ENCODE data around the gene ARHGAP22. TPM values are rescaled to one million over a fixed set of nuclear protein-coding genes. Genes with fewer than 3 reads are reported as not detected.

Gene ARHGAP22
- total RNA-seq, 1 donor from 2014 or later, result not detected

DNA sequence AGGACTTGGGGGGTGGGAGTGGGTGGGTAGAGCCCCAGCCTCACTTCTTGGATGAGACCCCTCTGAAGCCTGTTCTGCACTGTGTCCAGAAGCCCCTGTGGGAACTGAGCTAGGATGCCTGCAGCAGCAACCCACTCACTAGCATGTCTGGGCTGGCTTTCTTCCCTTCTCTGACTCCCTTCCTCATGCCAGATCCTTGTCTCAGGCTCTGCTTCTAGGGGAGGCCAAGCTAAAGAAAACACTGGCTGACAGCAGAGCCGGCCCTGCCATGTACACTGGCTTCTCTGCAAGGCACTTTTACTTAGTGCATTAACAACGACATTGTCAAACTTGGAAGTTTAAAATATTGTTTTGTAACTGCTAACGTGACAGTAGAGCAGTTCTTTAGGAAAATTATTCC lies 50.2 kb downstream of the ARHGAP22 start:
- intact Hi-C loops (cut with micrococcal nuclease), result no loop called here

DNA sequence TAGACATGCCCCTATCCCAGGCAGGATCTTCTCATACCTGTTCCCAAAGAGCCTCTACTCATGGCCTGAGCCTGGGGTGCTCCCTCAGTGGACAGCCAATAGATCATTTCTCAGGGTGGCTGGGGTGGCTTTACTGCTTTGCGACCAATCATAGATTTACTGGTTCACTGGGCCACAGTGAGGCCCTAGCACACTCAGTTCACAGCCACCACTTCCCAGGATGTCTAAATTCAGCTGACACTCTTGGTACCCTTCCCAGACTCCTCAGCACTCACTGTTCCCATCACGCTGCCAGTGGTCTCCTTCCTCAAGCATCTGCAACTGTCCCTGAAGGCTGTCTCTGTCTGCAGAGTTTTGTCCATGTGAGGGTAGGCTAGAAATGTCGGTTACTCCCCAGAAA lies 50.6 kb downstream of the ARHGAP22 start:
- intact Hi-C loops (cut with micrococcal nuclease), result no loop called here

DNA sequence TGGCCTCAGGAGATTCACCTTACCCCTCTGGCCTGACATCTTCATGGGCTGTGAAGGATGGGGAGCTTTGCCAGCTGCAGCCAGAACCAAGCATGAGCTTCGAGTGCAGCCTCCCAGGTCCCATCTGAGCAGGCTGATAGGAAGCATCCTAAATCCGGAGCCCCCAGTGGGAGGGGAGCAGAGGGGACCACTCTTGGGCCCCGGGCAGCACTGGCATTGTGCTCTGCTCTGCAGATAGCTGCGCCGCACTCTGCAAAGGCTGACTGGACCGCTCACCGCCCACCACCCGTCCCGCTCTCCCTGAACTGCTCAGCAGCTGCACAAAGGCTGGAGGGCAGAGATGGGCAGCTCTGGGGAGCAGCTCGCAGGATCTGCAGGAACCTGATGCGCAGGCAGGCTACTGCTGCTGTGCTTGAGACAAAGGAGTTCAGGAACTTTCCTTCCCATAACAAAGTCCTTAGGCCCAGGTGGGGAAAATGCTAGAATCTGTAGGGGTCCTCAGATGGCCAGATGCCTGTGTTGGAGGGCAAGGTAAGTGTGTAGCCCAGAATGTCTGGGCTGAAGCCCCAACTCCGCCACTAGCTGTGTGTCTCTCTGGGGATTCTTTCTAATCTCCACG lies 51.8 kb downstream of the ARHGAP22 start:
- intact Hi-C loops (cut with micrococcal nuclease), result no loop called here

DNA sequence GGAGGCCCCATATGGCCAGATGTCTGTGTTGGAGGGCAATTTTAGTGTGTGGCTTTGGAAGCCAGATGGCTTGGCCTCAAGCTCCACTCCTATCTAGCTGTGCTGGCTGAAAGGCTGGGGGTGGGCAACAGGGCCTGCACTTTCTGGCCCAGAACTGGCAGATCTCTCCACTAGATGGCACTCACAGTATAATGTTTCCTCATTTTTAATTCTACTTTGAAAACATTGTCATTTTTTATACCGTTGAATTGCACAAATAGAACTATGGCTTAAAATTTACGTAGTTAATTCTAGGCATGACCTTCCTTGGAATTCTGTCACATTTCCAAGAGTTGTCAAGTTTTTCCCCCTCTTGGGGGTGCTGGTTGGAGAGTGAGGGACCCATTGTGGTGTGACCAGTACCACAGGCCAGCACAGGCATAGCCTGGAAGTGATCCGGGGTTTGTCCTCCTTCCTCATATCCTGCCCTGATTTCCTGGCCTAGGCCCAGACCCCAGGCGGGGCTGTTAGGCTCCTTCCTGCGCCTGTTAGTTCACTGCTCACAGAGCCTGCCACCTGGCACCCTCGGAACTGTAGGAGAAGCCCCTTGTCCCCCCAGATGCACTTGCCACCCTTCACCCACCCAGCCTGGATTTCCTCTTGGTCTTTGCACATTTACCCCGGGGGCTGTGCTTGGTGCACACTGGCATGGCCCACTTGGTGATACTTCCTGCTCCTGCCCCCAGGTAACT lies 52.8 kb downstream of the ARHGAP22 start:
- intact Hi-C loops (cut with micrococcal nuclease), result loop anchor here (1.0 kb wide), 1 partner anchor 106 kb away; no protein-coding TSS in a partner anchor

DNA sequence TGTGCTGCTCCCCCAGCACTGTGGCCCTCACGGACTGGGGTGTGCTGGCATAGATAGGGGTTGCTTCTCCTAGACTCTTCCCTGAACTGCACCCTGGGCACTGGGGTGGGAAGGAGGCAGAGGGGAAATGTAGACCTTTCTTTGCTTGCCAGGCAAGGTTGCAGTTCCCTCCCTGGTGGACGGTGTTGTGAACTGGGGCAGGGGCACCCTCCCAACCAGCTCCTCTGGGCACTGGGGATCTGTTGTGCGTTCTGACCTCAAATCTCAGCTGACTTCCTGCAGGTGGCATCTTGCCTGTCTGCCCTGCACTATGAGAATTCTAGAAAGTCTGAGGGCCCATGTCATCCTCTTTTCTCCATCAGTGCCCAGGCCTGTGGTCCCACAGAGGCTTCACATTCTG lies 53.9 kb downstream of the ARHGAP22 start:
- intact Hi-C loops (cut with micrococcal nuclease), result loop anchor here (1.0 kb wide), 1 partner anchor 107 kb away; no protein-coding TSS in a partner anchor

DNA sequence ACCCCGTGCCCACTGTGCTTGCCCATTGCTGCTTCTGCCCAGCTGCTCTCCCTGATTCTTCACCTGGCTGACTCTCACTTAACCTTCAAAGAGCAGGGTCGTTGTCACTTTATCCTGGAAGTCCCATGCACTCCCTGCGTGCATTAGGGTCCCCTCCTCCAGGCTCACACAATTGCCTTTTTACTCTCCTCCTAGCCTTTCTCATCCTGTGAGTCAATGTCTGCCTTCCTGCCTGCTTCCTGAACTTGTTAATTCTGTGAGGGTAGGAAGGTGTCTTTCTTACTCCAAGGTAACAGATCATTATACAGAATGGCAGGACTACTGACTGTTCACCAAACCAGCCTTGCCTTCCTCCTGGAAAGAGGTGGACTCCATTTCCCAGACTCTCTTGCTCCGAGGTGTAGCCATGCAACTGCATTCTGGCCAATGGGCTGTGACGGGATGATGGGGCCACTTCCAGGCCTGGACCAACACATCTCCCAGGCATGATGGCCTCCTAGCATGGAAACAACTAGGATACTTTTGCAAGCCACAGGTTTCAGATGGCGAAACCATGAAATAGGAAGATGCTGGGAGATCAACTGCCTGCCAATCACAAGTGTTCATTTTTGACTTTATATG lies 54.7 kb downstream of the ARHGAP22 start:
- intact Hi-C loops (cut with micrococcal nuclease), result no loop called here

DNA sequence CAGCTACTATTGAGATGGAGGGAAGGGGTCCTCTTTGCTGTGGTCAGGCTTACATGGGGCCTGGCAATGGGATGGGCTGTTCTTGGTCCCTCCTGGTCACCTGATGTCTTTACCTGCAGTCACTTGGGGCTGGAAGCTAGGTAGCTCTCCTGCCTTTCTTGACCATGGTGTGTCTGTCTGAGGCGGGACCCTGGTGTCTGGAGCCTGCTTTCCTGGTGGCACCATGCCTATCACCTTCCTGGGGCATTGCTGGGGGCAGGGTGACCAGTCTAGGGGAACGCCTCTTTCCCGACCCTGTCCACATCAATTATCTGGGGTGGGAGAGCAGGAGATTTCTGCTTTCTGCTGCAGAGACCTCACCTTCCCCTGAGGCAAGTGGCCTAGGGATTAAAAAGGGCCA lies 55.6 kb downstream of the ARHGAP22 start:
- intact Hi-C loops (cut with micrococcal nuclease), result no loop called here

DNA sequence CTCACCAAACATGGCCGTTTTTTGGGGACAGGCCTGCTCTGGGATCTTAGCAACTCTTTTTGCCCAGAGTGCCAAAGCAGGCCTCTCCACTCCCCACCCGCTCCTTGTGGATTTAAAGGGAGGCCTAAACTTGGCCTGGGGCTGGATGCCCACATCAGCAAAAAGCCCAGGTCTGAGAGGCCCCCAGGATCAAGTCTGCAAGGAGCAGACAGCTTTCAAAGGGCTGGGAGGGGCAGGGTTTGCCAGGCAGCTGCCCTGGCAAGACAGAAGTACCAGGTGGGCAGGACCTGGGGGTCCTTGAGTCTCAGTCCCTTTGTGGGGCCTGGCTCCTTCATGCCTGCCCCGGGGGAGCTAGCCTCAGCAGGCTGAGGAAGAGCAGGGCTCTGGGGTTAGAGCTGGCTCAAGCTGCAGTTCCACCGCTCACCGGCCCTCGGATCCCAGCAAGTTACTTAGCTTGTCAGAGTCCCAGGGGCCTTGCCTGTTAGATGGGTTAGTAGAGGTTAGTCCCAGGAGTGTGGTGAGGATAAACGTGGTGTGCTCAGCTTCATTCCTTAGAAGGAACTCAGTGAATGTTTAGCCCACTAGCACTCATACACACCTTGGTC lies 56.2 kb downstream of the ARHGAP22 start:
- intact Hi-C loops (cut with micrococcal nuclease), result no loop called here

DNA sequence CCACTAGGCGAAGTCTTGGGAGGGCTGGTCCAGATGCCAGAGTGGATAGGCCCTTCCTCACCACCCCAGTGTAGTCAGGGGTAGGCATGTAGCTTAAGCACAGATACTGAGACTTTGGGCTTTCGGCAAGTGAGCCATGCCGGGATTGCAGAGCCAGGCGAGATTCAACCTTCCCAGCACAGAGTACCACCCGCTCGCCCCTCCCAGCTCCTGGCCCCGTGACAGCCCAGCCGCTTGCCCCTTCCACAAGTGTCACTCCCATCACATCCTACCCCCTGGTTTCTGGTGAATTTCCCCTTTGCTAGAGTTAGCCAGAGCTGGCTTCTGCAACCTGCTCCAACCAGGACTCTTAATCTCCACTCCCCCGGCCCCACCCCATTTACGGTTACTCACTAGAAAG lies 56.9 kb downstream of the ARHGAP22 start:
- intact Hi-C loops (cut with micrococcal nuclease), result no loop called here

DNA sequence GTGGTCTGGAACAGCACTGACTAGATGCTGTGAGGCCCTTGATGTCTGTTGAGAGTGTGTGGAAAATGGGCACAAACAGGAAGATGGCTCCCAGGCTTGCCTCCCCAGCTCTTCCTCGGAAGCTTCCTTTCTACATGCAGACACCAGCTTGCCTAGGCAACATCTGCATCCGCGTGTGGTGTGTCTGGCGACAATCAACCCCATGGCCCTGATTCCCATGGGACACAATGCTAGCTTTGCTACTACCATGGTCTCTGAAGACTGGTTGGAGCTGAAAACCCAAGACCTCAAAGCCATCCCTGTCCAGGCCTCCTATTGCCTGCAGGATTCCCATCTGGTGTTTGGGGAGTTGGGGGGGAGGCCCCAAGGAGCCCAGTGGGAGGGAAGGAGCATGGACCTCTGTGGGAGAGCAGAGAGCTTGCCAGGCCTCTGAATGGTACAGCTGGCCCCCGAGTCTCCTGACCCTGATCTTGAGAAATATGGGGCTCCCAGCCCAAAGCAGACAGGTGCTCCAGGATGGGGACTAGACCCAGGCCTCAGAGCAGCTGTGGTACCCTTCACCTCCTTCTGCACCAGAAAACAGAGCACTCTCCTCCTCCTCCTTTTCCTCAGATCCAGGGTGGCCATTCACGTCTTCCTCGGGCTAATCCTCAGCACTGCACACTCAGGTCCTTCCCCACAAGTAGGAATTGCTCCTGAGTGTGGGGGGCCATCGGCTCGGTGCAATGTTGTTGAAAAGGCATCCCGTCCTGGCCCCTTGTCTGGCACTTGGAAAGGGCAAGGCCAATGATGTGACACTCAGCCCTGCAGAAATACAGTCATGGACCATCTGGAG lies 57.6 kb downstream of the ARHGAP22 start:
- intact Hi-C loops (cut with micrococcal nuclease), result no loop called here

DNA sequence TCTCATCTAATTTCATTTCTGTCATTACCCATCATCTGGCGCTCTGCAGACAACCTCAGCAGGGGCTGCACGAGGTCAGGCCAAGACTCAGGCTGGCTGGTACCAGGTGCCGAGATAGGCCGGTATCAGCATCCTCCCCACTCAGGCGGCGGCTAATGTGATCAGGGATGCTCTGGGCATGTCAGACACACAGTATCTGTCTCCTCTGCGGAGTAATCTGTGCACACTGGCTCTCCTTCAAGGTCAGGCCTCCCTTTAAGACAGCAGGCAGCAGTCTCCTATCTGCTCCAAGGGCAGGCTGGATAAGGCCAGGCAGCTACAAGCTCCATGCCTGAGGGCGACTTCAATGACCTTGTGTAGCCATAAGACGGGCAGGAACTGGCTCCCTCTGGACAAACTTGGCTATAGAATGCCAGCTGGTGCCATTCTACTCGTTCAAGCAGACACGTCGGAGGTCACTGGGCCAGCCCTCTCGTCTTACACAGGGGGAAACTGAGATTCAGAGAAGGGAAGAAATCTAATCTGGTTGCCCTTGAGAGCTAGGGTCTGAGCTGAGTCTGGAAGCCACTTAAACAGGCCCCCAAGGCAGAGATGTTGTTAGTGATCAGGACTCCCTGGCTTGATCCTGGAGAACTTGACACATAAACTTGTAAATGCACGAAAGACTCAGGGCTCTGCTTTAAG lies 59.3 kb downstream of the ARHGAP22 start:
- intact Hi-C loops (cut with micrococcal nuclease), result no loop called here

DNA sequence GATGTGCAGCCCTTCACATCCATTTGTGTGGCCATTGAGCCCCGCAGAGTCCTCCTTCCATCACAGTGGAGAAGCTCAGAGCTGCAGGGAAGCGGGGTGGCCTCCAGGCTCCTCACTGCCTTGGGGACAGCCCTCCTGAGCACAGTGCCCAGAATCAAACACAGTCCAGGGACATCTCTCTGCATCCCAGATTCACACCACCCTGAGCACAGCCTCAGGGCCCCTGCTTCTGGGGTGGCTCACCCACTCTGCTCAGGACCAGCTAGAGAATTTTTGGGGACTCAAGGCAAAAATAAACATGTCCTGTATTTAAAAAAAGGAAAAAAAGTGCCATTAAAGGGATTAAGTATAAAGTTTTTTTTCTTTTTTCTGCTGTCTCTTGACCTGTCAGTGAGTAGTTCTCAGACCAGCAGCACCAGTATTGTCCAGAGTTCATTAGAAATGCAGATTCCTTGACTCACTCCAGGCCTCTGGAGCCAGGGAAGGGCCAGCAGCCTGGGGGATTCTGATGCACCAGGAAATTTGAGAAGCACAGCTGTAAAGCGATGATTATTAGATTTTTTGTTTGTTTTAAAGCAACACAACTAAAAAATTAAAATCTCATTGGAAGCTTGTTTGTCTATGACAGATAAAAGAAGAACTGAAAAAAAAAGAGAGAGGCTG lies 61.6 kb downstream of the ARHGAP22 start:
- intact Hi-C loops (cut with micrococcal nuclease), result no loop called here

DNA sequence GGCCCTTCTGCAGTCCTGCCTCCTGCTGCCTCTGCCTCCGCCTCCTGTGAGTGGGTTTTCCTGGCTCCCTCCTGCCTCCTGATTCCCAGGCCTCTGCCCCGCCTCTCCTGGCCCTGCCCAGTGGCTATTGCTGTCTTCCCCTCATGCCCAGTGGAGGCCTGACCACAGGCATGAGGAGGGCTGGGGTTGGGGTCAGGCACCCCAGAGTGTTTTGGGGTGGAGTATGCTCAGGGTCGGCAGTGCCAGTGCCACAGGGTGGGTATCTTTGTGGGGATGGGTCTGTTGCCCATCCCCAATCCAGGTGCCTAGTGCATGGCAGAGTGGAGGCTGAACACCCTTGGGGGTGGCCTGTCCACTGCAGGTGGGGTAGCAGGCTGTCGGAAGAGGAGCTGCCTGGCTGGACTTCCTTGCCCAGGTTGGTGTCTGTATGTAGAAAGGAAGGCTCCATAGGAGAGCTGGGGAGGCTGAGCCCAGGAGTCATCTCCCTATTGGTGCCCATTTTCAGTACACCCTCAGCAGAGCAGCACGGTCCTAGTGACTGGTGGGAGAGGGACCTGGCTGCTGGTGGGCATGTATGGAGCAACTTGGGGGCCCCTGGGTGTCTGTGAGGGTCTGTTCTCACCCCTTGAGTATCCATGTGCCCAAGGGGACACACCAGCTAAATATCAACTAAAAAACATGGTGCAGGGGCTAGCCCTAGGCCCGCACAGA lies 62.2 kb downstream of the ARHGAP22 start:
- intact Hi-C loops (cut with micrococcal nuclease), result no loop called here

DNA sequence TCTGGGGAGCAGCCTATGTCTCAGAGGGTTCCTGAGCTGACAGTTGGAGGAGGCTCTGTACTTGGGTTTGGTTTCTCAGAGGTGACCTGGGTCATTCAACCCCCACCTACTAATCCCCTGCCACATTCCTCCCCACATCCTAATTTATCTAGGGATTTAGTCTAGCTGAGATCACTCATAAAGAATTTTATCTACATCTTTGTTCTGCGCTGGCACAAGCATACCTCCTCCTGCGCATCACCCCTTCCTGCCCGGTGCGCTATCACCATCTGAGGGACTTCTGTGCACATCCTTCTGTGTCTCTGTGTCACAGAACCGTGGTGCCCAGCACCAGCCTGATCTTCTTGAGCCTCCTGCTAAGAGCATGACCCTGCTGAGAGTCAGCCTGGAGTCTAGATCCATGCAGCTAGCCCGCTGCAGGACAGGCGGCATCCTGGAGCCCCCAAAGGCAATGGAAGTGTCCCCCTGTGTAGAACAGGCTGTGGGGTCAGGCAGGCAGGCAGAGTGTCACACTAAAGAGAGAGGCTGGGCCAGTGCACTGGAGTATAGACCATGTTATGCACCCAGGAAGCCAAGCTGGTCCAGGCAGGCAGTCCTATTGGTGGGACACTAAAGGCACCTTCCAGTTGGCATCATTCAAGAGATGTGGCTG lies 63.6 kb downstream of the ARHGAP22 start:
- intact Hi-C loops (cut with micrococcal nuclease), result no loop called here

DNA sequence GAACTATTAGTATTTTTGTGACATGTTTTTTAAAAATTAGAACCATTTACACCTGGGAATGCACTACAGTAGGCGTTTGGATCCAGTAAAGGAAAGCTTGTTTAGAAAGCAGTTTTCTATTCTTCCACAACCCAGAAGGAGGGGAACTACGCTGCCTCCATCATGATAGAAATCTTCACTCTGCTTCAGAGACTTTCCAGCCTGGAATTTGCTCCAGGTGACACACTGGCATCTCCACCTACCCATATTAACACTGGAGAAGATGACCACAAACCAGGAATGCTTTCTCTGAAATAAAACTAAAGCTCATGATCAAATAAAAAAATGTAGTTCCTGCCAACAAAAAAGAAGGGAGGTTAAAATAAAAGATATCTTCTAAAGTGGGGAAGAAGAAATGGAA lies 66.3 kb downstream of the ARHGAP22 start:
- intact Hi-C loops (cut with micrococcal nuclease), result no loop called here

DNA sequence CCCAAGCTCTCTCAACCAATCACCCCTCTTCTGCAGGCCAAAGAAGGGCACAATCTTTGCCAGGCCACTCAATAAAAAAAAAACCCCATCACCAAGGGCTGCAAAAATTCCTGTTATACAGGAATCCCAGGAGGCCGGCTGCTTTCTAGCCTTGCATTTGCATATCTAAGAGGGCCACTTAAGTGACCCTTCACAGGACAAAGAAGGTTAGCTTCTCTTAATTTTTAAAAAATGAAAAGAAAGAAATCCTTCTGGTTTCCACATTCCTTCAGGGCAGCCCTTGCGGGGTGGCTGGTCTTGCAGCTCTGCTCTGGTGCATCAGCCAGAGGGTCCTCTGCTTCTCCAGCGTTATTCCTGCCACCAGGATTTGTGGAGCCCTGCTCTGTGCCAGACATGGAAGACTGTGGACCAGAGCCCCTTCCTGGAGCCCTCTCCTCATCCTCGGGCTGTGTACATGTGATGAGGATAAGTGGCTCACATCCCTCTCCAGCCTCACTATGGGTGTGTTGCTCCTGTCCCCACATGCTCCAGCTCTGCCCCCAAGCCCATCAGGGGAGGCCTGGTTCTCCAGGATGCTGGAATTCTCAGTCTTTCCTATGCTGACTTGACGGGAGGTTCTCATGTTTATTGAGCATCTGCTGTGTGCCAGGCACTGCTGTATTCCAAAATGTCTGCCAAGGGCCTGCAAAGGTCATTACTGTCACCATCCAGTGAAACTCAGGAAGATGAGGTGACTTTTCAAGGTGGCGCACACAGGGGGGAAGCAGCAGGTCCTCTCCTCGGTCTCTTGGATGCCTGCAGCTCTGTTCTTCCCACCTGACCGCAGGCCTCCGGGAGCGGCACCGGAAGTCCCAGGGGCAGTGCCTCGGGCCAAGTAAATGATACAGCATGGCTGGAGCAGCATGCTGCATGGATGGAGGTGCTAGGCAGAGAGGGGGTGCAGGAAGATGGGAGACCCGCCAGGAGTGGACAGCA lies 67.7 kb downstream of the ARHGAP22 start:
- intact Hi-C loops (cut with micrococcal nuclease), result no loop called here

DNA sequence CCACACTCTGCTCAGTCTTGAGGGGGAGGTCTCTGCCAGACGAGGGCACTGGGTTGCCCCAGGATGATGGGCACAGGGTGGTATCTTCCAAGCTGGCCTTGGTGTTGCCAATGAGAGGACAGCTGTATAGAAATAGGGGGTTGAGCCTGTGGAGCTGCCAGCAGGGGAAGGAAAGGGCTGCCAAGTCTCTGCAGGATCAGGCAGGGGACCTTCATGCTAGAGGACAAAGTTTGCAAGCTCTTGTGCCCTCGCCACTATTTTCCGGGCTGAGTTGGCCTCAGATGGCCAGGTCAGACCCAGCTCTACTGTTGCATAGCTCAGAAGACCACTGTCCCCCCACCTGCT lies 68.7 kb downstream of the ARHGAP22 start:
- intact Hi-C loops (cut with micrococcal nuclease), result no loop called here
